NCI-H187 treated with DMSO at 0.1 percent for 48 hours (cell line): ENCODE measurements around the gene LANCL3.
"Not testable (repeated sequence)": the region's sequence is repeated elsewhere in the genome, so short reads cannot be mapped to it uniquely, and the experiment has no call there.

ENCODE experiments used
- DNase-seq: peaks from one replicate; lab custom pipeline; 2025; lab: John Stamatoyannopoulos, UW

LANCL3 gene

GRCh38 chrX:37571426-37572107 lies at the start of gene LANCL3:
Gene LANCL3, plus strand, starts transcription at chrX:37571661. Its CDS starts 210 bp downstream, at chrX:37571871.
- DNase-seq, result not testable (repeated sequence)

- DNase-seq, result not testable (repeated sequence)
Observed at GRCh38 chrX:37523673-37524072, 47.8 kb upstream of the LANCL3 start.

DNA sequence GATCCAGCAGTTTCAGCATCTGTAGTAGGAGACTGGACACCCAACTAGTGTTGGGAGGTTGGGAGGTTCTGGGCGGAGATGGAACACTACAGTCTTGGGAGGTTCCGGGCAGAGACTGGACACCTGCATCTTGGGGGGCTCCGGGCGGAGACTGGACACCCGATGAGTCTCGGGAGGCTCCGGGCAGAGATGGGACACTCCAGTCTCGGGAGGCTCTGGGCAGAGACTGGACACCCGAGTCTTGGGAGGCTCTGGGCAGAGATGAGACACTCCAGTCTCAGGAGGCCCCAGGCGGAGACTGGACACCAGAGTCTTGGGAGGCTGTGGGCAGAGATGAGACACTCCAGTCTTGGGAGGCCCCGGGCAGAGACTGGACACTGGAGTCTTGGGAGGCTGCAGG lies 29.5 kb upstream of the LANCL3 start:
- DNase-seq, result no peak

DNA sequence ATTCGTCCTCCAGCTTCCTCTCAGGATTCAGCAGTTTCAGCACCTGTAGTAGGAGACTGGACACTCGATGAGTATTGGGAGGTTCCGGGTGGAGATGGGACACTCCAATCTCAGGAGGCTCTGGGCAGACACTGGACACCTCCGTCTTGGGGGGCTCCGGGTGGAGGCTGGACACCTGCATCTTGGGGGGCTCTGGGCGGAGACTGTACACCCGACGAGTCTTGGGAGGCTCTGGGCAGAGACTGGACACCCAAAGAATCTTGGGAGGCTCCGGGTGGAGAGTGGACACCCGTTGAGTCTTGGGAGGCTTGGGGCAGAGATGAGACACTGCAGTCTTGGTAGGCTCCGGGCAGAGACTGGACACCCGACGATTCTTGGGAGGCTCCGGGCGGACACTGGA lies 28.7 kb upstream of the LANCL3 start:
- DNase-seq, result no peak

GRCh38 chrX:37543324-37543723 lies 28.1 kb upstream of the LANCL3 start:
- DNase-seq, result no peak

- not testable (repeated sequence) for DNase-seq
Observed at GRCh38 chrX:37544531-37544930, 26.9 kb upstream of the LANCL3 start.

- DNase-seq, result no peak
Observed at GRCh38 chrX:37545066-37545465, 26.4 kb upstream of the LANCL3 start.

GRCh38 chrX:37549619-37550018 lies 21.8 kb upstream of the LANCL3 start:
- not testable (repeated sequence) for DNase-seq

- DNase-seq, result no peak
Observed at GRCh38 chrX:37553476-37553875, 18.0 kb upstream of the LANCL3 start.

DNA sequence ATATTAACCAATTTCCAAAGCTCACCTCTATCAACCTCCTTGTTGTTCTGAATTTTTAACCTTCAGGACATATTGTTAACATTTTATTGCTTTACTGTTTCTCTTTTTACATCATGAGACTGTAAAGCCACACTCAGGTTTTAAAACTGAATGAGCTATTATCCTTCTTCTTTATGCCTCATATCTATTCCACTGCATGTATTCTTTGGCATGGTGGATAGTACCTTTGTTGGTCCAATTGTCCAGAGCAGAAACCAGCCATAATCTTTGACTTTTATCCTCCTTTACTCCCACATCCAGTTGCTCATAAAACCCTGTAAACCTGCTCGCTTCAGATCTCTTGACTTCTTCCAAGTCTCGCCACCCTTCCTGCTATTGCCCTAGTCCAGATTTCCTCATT lies 6.2 kb upstream of the LANCL3 start:
- DNase-seq, result not testable (repeated sequence)

- DNase-seq, result not testable (repeated sequence)
Observed at GRCh38 chrX:37570349-37570748, 1.1 kb upstream of the LANCL3 start.

GRCh38 chrX:37572108-37572587 lies 687 bp downstream of the LANCL3 start:
- not testable (repeated sequence) for DNase-seq

DNA sequence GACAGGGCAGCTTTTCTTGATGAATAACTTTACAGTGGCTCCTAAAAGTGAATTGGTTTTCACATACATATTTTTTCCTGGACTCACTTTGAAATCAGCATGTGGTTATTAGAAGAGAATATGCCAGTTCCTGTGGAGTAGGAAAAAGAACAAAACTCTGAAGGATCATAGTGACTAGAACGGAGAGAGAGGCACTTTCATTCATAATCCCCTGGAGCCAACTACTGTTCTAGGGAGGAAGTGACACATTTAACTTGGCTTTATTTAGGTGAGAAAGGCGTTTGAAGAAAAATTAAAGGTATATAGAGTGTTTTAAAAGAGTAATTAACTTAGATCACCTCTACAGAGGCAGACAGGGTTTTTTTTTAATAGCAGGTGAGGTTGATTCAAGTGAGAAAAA lies 1.7 kb downstream of the LANCL3 start:
- not testable (repeated sequence) for DNase-seq

GRCh38 chrX:37578045-37578444 lies 6.6 kb downstream of the LANCL3 start:
- no peak for DNase-seq

GRCh38 chrX:37580080-37580479 lies 8.6 kb downstream of the LANCL3 start:
- no peak for DNase-seq

GRCh38 chrX:37587337-37587736 lies 15.9 kb downstream of the LANCL3 start:
- DNase-seq, result not testable (repeated sequence)

DNA sequence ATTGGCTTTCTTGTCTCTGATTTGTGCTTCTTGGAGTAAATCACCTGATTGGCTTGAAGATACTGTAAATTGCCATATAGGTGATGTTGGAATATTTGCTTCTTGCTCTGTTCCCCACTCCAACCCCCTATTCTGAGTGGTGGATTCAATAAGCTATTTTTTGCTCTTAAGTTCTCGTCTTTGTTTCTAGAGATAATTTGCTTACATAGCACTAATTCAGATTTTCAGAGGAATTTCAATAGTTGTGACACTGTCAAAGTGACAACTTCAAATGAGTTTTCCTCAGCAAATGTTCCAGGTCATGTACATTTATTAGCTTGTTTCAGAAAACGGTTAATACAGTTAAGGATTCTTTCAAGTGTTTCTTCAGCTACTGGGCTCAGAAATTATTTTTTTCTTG lies 18.6 kb downstream of the LANCL3 start:
- DNase-seq, result no peak

DNA sequence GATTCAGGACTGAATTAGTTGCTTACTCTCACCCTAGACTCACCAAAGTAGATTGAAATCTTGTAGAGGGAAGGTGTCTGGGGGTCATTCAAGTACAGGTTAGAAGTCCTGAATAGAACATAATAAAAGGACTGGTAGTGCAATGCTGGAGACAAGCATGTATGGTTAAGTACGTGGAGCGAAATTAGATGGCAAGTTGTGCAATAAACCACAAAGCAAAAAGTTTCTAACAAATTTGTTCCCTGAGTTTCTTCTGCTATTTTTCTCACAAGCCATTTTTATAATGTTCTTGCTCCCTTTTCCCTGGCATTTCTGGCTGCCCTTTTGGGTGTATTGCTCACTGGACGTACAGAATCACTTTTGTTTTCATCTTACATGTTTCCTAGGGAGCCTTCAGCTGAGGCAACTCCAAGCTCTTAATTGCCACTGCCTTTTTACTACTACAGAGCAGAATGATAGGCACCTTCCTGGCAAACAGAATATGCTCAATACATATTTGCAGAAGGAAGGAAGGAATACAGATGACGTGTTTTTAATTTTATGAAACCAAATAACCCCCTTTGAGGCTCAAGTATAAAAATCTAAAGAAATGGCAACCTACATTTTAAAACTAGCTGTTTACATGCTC lies 23.4 kb downstream of the LANCL3 start:
- DNase-seq, result no peak

DNA sequence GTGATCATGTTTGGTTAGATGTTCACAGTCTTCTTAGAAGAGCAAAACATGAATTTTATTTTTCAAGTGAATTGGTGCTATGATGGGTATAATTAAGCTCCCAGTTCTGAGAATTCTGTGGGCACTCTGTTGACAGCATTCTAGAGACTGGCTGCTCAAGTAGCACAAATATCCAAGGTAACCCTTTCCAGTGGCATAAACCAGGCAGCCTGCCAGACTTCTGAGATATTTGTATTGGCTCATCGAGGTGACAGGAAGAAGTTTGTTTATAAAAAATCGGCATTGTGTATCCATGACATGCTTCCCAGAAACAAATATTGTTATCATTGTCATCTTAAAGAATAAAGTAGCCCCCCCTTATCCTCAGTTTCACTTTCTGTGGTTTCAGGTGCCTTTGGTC lies 28.3 kb downstream of the LANCL3 start:
- DNase-seq, result no peak

- no peak for DNase-seq
Observed at GRCh38 chrX:37603938-37604409, 32.5 kb downstream of the LANCL3 start.

GRCh38 chrX:37607243-37607642 lies 35.8 kb downstream of the LANCL3 start:
- no peak for DNase-seq

DNA sequence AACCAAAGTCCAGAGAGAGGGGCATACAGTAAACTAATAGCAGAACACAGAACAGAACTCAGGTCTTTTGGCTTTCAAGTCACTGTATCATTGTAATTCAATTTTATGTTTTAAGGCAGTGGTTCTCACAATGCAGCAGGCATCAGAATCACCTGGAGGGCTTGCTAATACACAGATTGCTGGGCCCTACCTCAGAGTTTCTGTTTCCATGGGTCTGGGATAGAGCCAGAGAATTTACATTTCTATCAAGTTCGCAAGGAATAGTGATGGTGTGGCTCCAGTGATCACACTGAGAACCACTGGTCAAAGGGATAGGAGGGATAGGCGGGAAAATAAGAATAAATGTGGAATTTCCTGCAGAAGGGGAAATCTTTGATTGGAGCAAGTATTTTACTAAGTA lies 36.7 kb downstream of the LANCL3 start:
- no peak for DNase-seq

GRCh38 chrX:37609727-37610126 lies 38.3 kb downstream of the LANCL3 start:
- DNase-seq, result no peak
